LNCaP clone FGC (cell line): ENCODE data around the gene OR6Q1.

ENCODE experiments used
- DNase-seq: peaks from one replicate; pipeline ENCODE4 v3.0.0-alpha.2; 2011; ENCODE audit warnings: low read depth
- H3K4me3 ChIP-seq: 2 replicates; pipeline ENCODE4 v1.5.1; 2011; ENCODE audit warnings: mild to moderate bottlenecking, low read depth, low read length, control low read depth
- CTCF ChIP-seq: IDR thresholded peaks from 2 replicates; pipeline ENCODE4 v1.5.1; 2012; ENCODE audit warnings: mild to moderate bottlenecking; ENCODE audit not compliant: control insufficient read depth, insufficient read depth; ENCODE audit errors: extremely low read depth

The OR6Q1 gene

GRCh38 chr11:58057481-58057880 lies 26.7 kb downstream of the OR6Q1 start:
- H3K4me3 ChIP-seq: no peak overlapping the region
- TF ChIP-seq CTCF: no peak
- DNase-seq: no peak

DNA sequence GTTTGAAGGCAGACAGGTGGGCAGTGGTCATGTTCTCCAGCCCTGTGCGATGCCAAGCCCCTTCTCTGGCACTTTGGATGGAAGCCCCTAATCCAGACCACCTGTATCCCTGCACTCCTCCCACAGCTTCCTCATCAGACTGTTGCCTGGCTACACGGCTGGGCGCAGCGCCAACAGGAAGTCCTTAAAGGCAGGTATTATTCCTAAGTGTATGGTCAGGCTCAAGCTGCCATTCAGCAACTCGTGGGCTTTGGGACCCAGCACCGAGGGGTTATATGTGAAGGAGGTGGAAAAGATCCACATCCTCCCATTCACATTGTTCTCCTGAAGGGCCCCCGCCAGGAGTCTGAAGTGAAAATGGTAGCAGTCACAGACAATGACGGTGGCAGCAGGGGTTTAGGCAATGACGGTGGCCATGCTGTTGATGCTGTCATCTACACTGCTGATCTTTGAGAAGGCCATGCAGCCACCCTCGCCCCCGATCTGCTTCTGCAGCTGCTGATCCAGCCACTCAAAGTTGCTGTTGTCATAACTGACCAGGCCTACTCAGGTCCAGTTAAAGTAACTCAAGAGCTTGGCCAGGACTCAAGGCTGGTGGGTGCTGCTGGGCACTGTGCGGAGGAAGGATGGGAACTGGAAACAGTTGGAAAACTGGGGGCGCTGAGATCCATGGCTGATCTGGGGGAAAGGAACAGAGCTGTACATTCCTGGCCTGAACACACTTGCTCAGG lies 27.7 kb downstream of the OR6Q1 start:
- H3K4me3 ChIP-seq: no peak overlapping the region
- no peak for DNase-seq
- TF ChIP-seq CTCF: no peak

DNA sequence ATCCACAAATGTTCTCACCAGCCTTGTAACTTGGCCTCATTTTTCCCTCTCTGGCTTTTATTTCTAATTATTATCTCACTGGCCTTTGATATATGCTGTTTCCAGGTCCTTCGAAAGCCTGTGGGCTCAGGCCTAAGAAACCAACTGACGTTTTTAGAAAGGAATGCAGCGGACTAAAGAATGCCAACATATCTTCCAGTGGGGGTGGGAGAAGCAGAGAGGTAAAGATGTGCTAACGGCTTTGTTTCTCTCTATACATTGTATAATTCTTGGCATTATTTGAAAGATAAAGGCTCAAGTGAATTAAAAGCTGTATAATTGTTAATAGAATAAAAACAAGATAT lies 28.2 kb downstream of the OR6Q1 start:
- H3K4me3 ChIP-seq: no peak overlapping the region
- no peak for TF ChIP-seq CTCF
- no peak for DNase-seq

DNA sequence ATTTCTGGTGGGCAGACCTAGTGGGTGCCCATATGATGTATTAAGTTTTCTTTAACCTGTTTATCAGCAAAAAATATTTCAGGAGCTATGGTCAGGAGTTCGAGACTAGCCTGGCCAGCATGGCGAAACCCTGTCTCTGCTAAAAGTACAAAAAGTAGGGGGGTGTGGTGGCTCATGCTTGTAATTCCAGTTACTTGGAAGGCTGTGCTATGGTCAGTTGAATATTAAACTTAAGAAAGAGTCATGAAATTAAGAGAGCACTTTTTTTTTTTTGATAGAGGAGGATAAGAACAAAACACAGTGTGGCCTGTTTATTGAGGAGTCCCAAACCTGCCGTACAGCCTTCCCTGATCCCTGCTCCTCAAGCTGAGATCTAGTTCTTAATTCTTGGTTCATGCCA lies 29.8 kb downstream of the OR6Q1 start:
- no peak for DNase-seq
- no peak for TF ChIP-seq CTCF
- no peak overlapping the region for H3K4me3 ChIP-seq

GRCh38 chr11:58060939-58061672 lies 30.4 kb downstream of the OR6Q1 start:
- no peak overlapping the region for H3K4me3 ChIP-seq
- no peak for DNase-seq
- TF ChIP-seq CTCF: no peak

DNA sequence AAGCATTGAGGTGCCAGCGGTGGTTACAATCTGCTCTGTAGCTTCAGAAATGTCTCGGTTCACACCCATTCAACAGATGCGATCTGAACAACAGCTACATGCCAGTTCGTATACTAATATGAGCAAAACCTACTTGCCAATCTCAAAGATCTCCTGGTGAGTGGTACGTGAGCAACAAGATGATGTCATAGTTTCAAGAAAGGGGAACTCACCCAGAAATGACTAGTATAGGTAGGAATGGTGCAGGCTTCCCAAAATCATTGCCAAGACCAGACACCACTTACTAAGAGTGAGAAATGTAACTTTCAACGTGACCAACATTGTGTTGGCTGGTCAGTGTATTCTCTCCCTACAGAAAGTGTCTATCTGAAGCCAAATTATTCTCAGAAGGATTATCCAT lies 31.1 kb downstream of the OR6Q1 start:
- TF ChIP-seq CTCF: no peak
- no peak for DNase-seq
- no peak overlapping the region for H3K4me3 ChIP-seq

DNA sequence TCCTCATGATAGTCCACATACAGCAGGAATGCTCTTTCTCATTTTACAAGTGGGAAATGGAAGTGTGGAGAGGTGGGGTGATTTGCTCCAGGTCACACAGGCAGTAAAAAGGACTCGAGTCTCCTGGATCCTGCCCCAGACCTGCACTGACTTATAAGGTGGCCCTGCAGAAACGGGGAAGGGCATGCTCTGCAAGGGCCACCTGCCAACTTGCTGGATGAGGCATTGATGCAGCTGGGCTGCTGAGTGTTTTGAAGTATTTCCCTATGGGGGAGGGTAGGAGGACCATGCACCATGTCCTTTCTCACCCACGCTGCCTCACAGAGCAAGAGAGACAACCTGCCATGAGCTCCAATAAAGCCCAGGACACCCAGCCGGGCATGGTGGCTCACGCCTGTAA lies 36.9 kb downstream of the OR6Q1 start:
- TF ChIP-seq CTCF: no peak
- no peak overlapping the region for H3K4me3 ChIP-seq
- DNase-seq: no peak
